ENCODE data around the gene GCK. TPM values are rescaled to one million over a fixed set of nuclear protein-coding genes. Genes with fewer than 3 reads are reported as not detected.

GCK gene
- total and polyA plus RNA-seq, 2 of the 13 experiments (the other 11 are each of a cell fraction or from before 2014, with no cell fraction given), result not detected

DNA sequence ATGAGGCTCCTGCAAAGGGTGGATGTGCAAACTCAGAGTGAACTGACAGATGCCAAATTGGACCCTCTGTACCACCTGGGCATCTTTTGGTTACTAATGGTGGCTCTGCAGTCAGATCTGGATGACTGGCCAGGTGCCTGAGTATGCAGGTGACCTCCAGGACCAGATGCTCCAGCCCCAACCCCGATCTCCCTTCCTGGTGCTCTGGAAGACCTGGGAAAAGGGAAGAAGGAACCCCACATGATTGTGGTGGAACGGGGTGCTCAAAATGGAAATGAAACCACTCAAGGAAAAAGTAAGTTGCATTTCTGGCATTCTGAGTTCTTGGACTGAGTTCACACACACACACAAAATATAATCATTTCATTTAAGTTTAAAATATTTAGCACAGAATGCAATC, 94.9 kb downstream of the GCK start:
- H2AFZ ChIP-seq (ENCODE audit: low read length), result no peak overlapping the region
- no peaks in the 10 kb centered on the region for H3K79me2 ChIP-seq (ENCODE audit: insufficient read depth, low read length)
- no peaks in the 10 kb centered on the region for H4K20me1 ChIP-seq (ENCODE audit: insufficient read depth, low read length)
- ChIA-PET POLR2A (no interaction called here), CTCF (ENCODE audit: low intra/inter-chr PET ratio, low total read pairs) (no interaction called here)
- H3K4me2 ChIP-seq (ENCODE audit: low read depth, low read length), result no peak overlapping the region
- H3K9me3 ChIP-seq (ENCODE audit: low read length), result no peaks in the 10 kb centered on the region
- peaks cover 0 to 2% of the 10 kb centered on the region in 2 experiments; a peak in 2 of 5 replicates for H3K27me3 ChIP-seq (ENCODE audit: control insufficient read depth in 1 of 2, insufficient read depth in 2 of 2, low read length in 2 of 2)
- no peak for DNase-seq (ENCODE audit: low spot score)
- intact Hi-C loops (cut with micrococcal nuclease; ENCODE audit: unreplicated experiment), result no loop called here
- H3K27ac ChIP-seq (ENCODE audit: extremely low read length, insufficient read depth, low read length), result no peak overlapping the region
- no peak for ATAC-seq
- no peak overlapping the region for H3K4me3 ChIP-seq (replicated peaks in 1 of 3; ENCODE audit: insufficient read depth in 1 of 3, low read depth in 2 of 3, low read length in 3 of 3)
- WGBS (ENCODE audit: low lambda C conversion rate), result 13% methylated on average over 2 of the region's 2 CpGs
- H3K9ac ChIP-seq (ENCODE audit: insufficient read depth, low read depth, low read length), result no peak overlapping the region
- peaks cover 50% of the 10 kb centered on the region for H3K4me1 ChIP-seq (ENCODE audit: insufficient read depth, low read length)
- TF ChIP-seq SRY (CRISPR knock-in tag; IDR thresholded peaks at IDR 0.05) (no peak), MED1 (CRISPR knock-in tag; IDR thresholded peaks at IDR 0.05) (no peak), ZC3H4 (CRISPR knock-in tag; IDR thresholded peaks at IDR 0.05; ENCODE audit: borderline replicate concordance) (no peak), ZNF263 (CRISPR knock-in tag; IDR thresholded peaks at IDR 0.05) (no peak), ZFP41 (CRISPR knock-in tag; IDR thresholded peaks at IDR 0.05; ENCODE audit: borderline replicate concordance) (no peak), PTBP1 (IDR thresholded peaks at IDR 0.05; ENCODE audit: low read depth, low read length, poor library complexity, severe bottlenecking) (no peak)
- TF ChIP-seq, protein P1, sequence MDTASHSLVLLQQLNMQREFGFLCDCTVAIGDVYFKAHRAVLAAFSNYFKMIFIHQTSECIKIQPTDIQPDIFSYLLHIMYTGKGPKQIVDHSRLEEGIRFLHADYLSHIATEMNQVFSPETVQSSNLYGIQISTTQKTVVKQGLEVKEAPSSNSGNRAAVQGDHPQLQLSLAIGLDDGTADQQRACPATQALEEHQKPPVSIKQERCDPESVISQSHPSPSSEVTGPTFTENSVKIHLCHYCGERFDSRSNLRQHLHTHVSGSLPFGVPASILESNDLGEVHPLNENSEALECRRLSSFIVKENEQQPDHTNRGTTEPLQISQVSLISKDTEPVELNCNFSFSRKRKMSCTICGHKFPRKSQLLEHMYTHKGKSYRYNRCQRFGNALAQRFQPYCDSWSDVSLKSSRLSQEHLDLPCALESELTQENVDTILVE (CRISPR knock-in tag; IDR thresholded peaks at IDR 0.05), result no peak
- TF ChIP-seq, protein P2, sequence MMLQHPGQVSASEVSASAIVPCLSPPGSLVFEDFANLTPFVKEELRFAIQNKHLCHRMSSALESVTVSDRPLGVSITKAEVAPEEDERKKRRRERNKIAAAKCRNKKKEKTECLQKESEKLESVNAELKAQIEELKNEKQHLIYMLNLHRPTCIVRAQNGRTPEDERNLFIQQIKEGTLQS (CRISPR knock-in tag; IDR thresholded peaks at IDR 0.05), result no peak
- TF ChIP-seq, protein P3, sequence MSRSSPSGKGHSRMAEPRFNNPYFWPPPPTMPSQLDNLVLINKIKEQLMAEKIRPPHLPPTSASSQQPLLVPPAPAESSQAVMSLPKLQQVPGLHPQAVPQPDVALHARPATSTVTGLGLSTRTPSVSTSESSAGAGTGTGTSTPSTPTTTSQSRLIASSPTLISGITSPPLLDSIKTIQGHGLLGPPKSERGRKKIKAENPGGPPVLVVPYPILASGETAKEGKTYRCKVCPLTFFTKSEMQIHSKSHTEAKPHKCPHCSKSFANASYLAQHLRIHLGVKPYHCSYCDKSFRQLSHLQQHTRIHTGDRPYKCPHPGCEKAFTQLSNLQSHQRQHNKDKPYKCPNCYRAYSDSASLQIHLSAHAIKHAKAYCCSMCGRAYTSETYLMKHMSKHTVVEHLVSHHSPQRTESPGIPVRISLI (CRISPR knock-in tag; IDR thresholded peaks at IDR 0.05; ENCODE audit: borderline replicate concordance), result no peak
- TF ChIP-seq, protein P4, sequence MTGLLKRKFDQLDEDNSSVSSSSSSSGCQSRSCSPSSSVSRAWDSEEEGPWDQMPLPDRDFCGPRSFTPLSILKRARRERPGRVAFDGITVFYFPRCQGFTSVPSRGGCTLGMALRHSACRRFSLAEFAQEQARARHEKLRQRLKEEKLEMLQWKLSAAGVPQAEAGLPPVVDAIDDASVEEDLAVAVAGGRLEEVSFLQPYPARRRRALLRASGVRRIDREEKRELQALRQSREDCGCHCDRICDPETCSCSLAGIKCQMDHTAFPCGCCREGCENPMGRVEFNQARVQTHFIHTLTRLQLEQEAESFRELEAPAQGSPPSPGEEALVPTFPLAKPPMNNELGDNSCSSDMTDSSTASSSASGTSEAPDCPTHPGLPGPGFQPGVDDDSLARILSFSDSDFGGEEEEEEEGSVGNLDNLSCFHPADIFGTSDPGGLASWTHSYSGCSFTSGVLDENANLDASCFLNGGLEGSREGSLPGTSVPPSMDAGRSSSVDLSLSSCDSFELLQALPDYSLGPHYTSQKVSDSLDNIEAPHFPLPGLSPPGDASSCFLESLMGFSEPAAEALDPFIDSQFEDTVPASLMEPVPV (CRISPR knock-in tag; IDR thresholded peaks at IDR 0.05), result no peak
- TF ChIP-seq, protein P5, sequence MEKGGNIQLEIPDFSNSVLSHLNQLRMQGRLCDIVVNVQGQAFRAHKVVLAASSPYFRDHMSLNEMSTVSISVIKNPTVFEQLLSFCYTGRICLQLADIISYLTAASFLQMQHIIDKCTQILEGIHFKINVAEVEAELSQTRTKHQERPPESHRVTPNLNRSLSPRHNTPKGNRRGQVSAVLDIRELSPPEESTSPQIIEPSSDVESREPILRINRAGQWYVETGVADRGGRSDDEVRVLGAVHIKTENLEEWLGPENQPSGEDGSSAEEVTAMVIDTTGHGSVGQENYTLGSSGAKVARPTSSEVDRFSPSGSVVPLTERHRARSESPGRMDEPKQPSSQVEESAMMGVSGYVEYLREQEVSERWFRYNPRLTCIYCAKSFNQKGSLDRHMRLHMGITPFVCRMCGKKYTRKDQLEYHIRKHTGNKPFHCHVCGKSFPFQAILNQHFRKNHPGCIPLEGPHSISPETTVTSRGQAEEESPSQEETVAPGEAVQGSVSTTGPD (CRISPR knock-in tag; IDR thresholded peaks at IDR 0.05), result no peak
- no TSS peak for BruUV-seq (replicated peaks)
- no peak for FAIRE-seq
- in situ Hi-C loops (cut with HindIII; ENCODE audit: extremely low pct_ligation_motif_present, low pct_unique_long_range_greater_than_20kb), result no loop called here
- H3K36me3 ChIP-seq (replicated peaks in 1 of 2; ENCODE audit: control insufficient read depth in 1 of 2, insufficient read depth in 2 of 2, low read length in 2 of 2), result no peaks in the 10 kb centered on the region

All from HepG2 (cell line).